GM23248 (cell line): Measurements from ENCODE around the gene DYNC1H1. TPM values are rescaled to one million over a fixed set of nuclear protein-coding genes. Genes with fewer than 3 reads are reported as not detected.

Source experiments
- DNase-seq: peaks from one replicate; pipeline ENCODE4 v3.0.0-alpha.2; 2015
- H2AFZ ChIP-seq: fragments of 200-600 bp; sonication (generic); 2 replicates; pipeline ENCODE4 v1.6.1; 2016; ENCODE audit warnings: antibody characterized with exemption
- H3F3A ChIP-seq: fragments of 200-600 bp; sonication (generic); 2 replicates; pipeline ENCODE4 v1.6.1; 2016; ENCODE audit warnings: mild to moderate bottlenecking, antibody characterized with exemption, mixed run types; ENCODE audit not compliant: insufficient read depth
- H3K27ac ChIP-seq: fragments of 200-600 bp; sonication (generic); 2 replicates; pipeline ENCODE4 v1.5.1; 2016; ENCODE audit warnings: mild to moderate bottlenecking
- H3K27me3 ChIP-seq: fragments of 200-600 bp; sonication (generic); replicated peaks from 2 replicates; pipeline ENCODE4 v1.6.1; 2016; ENCODE audit warnings: mild to moderate bottlenecking; ENCODE audit not compliant: insufficient read depth
- H3K36me3 ChIP-seq: fragments of 200-600 bp; sonication (generic); 2 replicates; pipeline ENCODE4 v1.6.1; 2016; ENCODE audit warnings: low read depth, mild to moderate bottlenecking
- H3K4me1 ChIP-seq: fragments of 200-600 bp; sonication (generic); 2 replicates; pipeline ENCODE4 v1.6.1; 2016; ENCODE audit warnings: mild to moderate bottlenecking; ENCODE audit not compliant: insufficient read depth
- H3K4me2 ChIP-seq: fragments of 200-600 bp; sonication (generic); one replicate; pipeline ENCODE4 v1.6.1; 2016; ENCODE audit warnings: mild to moderate bottlenecking; ENCODE audit not compliant: unreplicated experiment
- H3K4me3 ChIP-seq: fragments of 200-600 bp; sonication (generic); 2 replicates; pipeline ENCODE4 v1.5.1; 2016; ENCODE audit warnings: mild to moderate bottlenecking
- H3K79me2 ChIP-seq: fragments of 200-600 bp; sonication (generic); 2 replicates; pipeline ENCODE4 v1.6.1; 2016; ENCODE audit warnings: mild to moderate bottlenecking; ENCODE audit not compliant: insufficient read depth
- H3K9ac ChIP-seq: fragments of 200-600 bp; sonication (generic); 2 replicates; pipeline ENCODE4 v1.6.1; 2016; ENCODE audit warnings: mild to moderate bottlenecking
- H3K9me2 ChIP-seq: fragments of 200-600 bp; sonication (generic); 2 replicates; pipeline ENCODE4 v1.6.1; 2016; ENCODE audit warnings: mixed run types, mild to moderate bottlenecking, moderate library complexity; ENCODE audit not compliant: insufficient read depth
- H3K9me3 ChIP-seq: fragments of 200-600 bp; sonication (generic); one replicate; pipeline ENCODE4 v1.6.1; 2017; ENCODE audit warnings: low read depth
- H4K20me1 ChIP-seq: fragments of 200-600 bp; sonication (generic); 2 replicates; pipeline ENCODE4 v1.6.0; 2016; ENCODE audit not compliant: insufficient read depth
- EZH2 ChIP-seq: fragments of 200-600 bp; sonication (generic); IDR thresholded peaks from 2 replicates; pipeline ENCODE4 v1.6.1; 2018; ENCODE audit warnings: antibody characterized with exemption, mild to moderate bottlenecking; ENCODE audit not compliant: insufficient read depth, poor library complexity, severe bottlenecking
- EZH2phosphoT487 ChIP-seq: fragments of 200-600 bp; sonication (generic); IDR thresholded peaks from 2 replicates; pipeline ENCODE4 v1.6.1; 2018; ENCODE audit warnings: antibody characterized with exemption, moderate library complexity, mild to moderate bottlenecking, low read depth; ENCODE audit not compliant: insufficient read depth
- WGBS, 2 experiments: methylation state at CpG; one replicate each; pipeline ENCODE4 v1.1.6; 2015 to 2017; ENCODE audit warnings: low lambda C conversion rate in 2 of 2, low coverage in 1 of 2; ENCODE audit errors: missing lambda C conversion rate in 2 of 2; 5-methylcytosine and 5-hydroxymethylcytosine counted together
- in situ Hi-C: fragments of 300-500 bp; cut with MboI; formaldehyde crosslinking; loops from 2 replicates; pipeline ENCODE4 v1.15.0; 2020
- polyA plus RNA-seq: library from polyadenylated mRNA; unstranded; fragments of >200 nt; fragmentation: Nextera tagmentation; extraction: Ambion mirVana; gene quantifications from 2 replicates; pipeline ENCODE4 v1.2.1, GENCODE V29; 2016
- total RNA-seq: library from RNA; depleted of rRNA; stranded (reverse); fragments of >200 nt; shearing (Covaris generic); gene quantifications from 2 replicates; pipeline ENCODE4 v1.2.3, GENCODE V29; 2014

The DYNC1H1 gene
- total and polyA plus RNA-seq, 2 experiments from 2014 or later: 181 to 391 TPM

GRCh38 chr14:101947577-101947903 is 16.8 kb upstream of the DYNC1H1 start:
- Histone ChIP-seq H4K20me1 (no peaks in the 10 kb centered on the region), H3K27ac (peak overlapping the region; percentile 97), H2AFZ (peak overlapping the region; percentile 84), H3K27me3 (no peaks in the 10 kb centered on the region), H3K9me2 (no peaks in the 10 kb centered on the region), H3K36me3 (no peaks in the 10 kb centered on the region), H3K9ac (peak overlapping the region; percentile 99), H3K9me3 (no peaks in the 10 kb centered on the region), H3F3A (no peaks in the 10 kb centered on the region), H3K4me2 (peak overlapping the region; percentile 82), H3K4me1 (peaks cover 6% of the 10 kb centered on the region; the same call in 1 of the 2 replicates), H3K79me2 (peaks cover 18% of the 10 kb centered on the region), H3K4me3 (peak overlapping the region; percentile 98)
- no peak for TF ChIP-seq EZH2phosphoT487
- no peak for TF ChIP-seq EZH2
- in situ Hi-C loops: no loop called here
- no peak for DNase-seq
- WGBS, 2 experiments: 27 to 30% methylated on average over 8 of the region's 8 CpGs

GRCh38 chr14:101947904-101948665 is 16.3 kb upstream of the DYNC1H1 start:
- Histone ChIP-seq H3K79me2 (peaks cover 18% of the 10 kb centered on the region), H3K4me2 (peak overlapping the region; percentile 94), H3K9me2 (no peaks in the 10 kb centered on the region), H3K4me1 (peaks cover 6% of the 10 kb centered on the region; the same call in 1 of the 2 replicates), H4K20me1 (no peaks in the 10 kb centered on the region), H3K36me3 (no peaks in the 10 kb centered on the region), H3K4me3 (peak overlapping the region; percentile 98), H2AFZ (peak overlapping the region; percentile 84), H3F3A (no peaks in the 10 kb centered on the region), H3K27ac (peak overlapping the region; percentile 97), H3K9ac (peak overlapping the region; percentile 99), H3K27me3 (no peaks in the 10 kb centered on the region), H3K9me3 (no peaks in the 10 kb centered on the region)
- peak; percentile 100 for DNase-seq
- 1% methylated on average over 44 to 48 of the region's 53 CpGs for WGBS, 2 experiments
- TF ChIP-seq EZH2 (no peak), EZH2phosphoT487 (no peak)
- in situ Hi-C loops: no loop called here

- Histone ChIP-seq H3F3A (no peaks in the 10 kb centered on the region), H3K4me1 (peaks cover 6% of the 10 kb centered on the region; the same call in 1 of the 2 replicates), H3K36me3 (no peaks in the 10 kb centered on the region), H3K9me3 (no peaks in the 10 kb centered on the region), H3K9me2 (no peaks in the 10 kb centered on the region), H4K20me1 (no peaks in the 10 kb centered on the region), H2AFZ (peak overlapping the region; percentile 74), H3K27ac (peak overlapping the region; percentile 97), H3K27me3 (no peaks in the 10 kb centered on the region), H3K9ac (peak overlapping the region; percentile 99), H3K79me2 (peaks cover 18% of the 10 kb centered on the region), H3K4me3 (peak overlapping the region; percentile 98), H3K4me2 (peak overlapping the region; percentile 94)
- WGBS, 2 experiments: 7% methylated on average over 28 to 29 of the region's 29 CpGs
- peak; percentile 41 for DNase-seq
- in situ Hi-C loops: no loop called here
- no peak for TF ChIP-seq EZH2
- no peak for TF ChIP-seq EZH2phosphoT487
These were observed 15.6 kb upstream of the DYNC1H1 start for GRCh38 chr14:101948666-101949216.

- Histone ChIP-seq H3K4me2 (no peak overlapping the region), H2AFZ (no peak overlapping the region), H3K79me2 (peaks cover 18% of the 10 kb centered on the region), H3K9me2 (no peaks in the 10 kb centered on the region), H3K27me3 (no peaks in the 10 kb centered on the region), H3K27ac (no peak overlapping the region), H3K4me3 (no peak overlapping the region), H4K20me1 (no peaks in the 10 kb centered on the region), H3K9me3 (no peaks in the 10 kb centered on the region), H3K4me1 (peaks cover 6% of the 10 kb centered on the region; the same call in 1 of the 2 replicates), H3F3A (no peaks in the 10 kb centered on the region), H3K36me3 (no peaks in the 10 kb centered on the region), H3K9ac (no peak overlapping the region)
- 70 to 73% methylated on average over 4 of the region's 4 CpGs for WGBS, 2 experiments
- DNase-seq: no peak
- in situ Hi-C loops: loop anchor here (25.0 kb wide), 1 partner anchor 362 kb away; the partner anchor contains the start of genes MOK and ZNF839
- TF ChIP-seq EZH2phosphoT487 (no peak), EZH2 (no peak)
These were observed 14.3 kb upstream of the DYNC1H1 start for GRCh38 chr14:101950100-101950499.
